ENCODE results near the gene DCLK1.

DCLK1 gene

DNA sequence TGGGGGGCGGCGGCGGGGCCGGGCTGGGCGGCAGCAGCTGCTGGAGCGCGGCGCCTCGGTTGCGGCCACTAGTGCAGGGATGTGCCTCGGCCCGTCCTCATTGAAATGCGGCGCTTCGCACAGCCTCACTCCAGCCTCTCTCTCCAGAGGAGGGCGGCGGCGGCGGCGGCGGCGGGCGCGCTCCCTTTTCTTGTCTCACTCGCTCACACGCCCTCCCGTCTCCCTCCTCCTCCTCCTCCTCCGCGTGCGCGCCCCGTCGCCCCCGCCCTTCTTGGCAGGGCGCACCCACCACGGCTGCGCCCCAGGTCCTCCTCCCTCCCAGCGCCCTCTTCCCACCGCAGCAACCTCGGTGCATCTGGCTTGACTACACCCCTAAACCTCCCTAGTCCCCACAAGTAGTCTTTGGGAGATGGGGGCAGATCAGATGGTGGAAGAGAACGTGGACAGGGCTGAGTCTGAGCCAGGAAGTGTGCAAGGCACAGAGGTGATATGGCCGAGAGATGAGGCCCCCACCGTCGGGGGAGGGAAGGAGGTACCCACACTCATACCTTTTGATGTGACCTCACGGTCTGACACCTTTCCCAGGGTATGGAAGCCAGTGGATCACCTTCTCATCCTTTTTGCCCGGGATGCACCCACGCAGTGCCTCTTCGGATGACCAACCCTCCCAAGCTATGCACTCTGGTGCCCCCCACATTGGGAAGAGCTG lies at the start of gene DCLK1:
Gene DCLK1, minus strand, starts transcription at position 161 of the 709 bp plus-strand sequence.
- TF ChIP-seq, protein P1, sequence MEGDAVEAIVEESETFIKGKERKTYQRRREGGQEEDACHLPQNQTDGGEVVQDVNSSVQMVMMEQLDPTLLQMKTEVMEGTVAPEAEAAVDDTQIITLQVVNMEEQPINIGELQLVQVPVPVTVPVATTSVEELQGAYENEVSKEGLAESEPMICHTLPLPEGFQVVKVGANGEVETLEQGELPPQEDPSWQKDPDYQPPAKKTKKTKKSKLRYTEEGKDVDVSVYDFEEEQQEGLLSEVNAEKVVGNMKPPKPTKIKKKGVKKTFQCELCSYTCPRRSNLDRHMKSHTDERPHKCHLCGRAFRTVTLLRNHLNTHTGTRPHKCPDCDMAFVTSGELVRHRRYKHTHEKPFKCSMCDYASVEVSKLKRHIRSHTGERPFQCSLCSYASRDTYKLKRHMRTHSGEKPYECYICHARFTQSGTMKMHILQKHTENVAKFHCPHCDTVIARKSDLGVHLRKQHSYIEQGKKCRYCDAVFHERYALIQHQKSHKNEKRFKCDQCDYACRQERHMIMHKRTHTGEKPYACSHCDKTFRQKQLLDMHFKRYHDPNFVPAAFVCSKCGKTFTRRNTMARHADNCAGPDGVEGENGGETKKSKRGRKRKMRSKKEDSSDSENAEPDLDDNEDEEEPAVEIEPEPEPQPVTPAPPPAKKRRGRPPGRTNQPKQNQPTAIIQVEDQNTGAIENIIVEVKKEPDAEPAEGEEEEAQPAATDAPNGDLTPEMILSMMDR (IDR thresholded peaks at IDR 0.05; ENCODE audit: low read depth, low read length) = no peak
- peak within 1 kb of the TSS; percentile 43 to 54 for H3K4me3 ChIP-seq (replicated peaks in 1 of 2; ENCODE audit: low read depth in 2 of 2, low read length in 2 of 2)
- peak; percentile 43 to 50 for DNase-seq (ENCODE audit: low read depth in 2 of 2)

DNA sequence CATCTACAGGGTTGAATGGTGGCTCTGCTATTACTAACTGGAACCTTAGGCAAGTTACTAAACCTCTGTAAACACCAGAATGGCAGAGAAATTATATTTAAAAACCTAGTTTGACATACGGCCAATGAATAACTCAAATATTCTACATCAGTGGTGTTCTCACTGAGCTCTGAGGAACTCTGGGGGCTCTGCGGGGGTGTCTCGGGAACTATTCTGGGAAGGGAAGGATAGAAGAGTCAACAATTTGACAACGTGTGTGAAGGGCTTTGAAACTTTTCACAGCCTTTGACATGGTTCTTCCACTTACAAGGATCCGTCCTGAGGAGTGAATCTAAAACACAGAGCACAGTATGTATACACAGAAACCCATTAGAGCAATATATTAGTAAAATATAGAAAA lies 44.4 kb upstream of the DCLK1 start:
- H3K4me3 ChIP-seq (replicated peaks in 1 of 2; ENCODE audit: low read depth in 2 of 2, low read length in 2 of 2) = no peak overlapping the region
- TF ChIP-seq, protein P1 (IDR thresholded peaks at IDR 0.05; ENCODE audit: low read depth, low read length) = no peak
- DNase-seq (ENCODE audit: low read depth in 2 of 2) = no peak

DNA sequence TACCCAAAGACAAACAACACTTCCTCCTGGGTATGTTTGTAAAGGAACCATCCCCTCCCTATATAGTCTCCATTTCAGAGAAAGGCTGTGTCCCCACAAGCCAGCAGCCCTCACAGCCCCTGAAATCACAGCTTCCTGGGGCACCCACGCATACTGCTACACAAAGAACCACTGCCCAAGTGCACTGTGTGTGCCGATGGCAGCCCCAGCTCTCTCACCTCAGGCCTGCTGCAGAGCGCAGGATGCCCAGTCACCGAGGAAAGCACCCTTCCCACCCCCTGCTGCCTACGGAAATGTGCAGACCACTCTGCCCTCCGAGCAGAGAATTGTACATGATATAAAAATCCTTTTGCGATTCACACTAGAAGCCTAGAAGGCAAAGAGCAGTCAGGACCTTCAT lies 43.7 kb upstream of the DCLK1 start:
- H3K4me3 ChIP-seq (replicated peaks in 1 of 2; ENCODE audit: low read depth in 2 of 2, low read length in 2 of 2) = no peak overlapping the region
- DNase-seq (ENCODE audit: low read depth in 2 of 2) = no peak
- TF ChIP-seq, protein P1 (IDR thresholded peaks at IDR 0.05; ENCODE audit: low read depth, low read length) = no peak

DNA sequence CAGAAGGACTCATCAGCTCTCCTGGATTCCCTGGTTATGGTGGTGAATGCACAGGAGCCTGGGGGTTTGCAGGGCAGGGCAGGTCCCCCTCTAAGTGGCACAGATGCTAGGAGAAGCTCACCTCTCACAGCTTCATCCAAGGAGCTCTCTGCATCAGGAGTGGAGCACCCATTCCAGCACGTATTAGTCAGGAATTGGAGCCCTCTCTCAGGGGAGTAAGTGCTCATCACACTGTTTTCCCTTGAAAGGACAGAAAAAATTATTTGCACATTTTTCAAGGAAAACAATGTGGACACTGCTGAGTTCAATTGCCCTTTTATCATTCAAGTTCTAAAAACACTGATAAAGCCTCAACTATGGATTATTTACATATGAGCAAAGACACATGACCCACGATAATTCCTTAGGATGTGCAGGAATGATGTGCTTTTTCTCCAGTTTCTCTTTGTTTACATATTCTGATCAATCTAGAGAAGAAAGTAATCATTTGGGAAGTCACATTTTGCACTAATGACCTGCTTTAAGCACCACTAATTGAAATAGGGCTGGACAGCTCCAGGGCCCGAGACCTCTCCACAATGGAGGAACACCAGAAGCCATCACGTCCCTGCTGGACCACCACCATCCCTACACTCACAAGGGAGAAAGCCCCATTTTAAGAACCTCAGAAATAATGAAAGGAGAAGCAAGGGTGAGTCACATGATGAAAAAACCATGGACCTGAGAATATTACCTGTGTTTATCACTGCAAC lies 42.6 kb upstream of the DCLK1 start:
- TF ChIP-seq, protein P1 (IDR thresholded peaks at IDR 0.05; ENCODE audit: low read depth, low read length) = no peak
- no peak overlapping the region for H3K4me3 ChIP-seq (replicated peaks in 1 of 2; ENCODE audit: low read depth in 2 of 2, low read length in 2 of 2)
- peak in 1 of 2 donors; percentile 41 for DNase-seq (ENCODE audit: low read depth in 2 of 2)

DNA sequence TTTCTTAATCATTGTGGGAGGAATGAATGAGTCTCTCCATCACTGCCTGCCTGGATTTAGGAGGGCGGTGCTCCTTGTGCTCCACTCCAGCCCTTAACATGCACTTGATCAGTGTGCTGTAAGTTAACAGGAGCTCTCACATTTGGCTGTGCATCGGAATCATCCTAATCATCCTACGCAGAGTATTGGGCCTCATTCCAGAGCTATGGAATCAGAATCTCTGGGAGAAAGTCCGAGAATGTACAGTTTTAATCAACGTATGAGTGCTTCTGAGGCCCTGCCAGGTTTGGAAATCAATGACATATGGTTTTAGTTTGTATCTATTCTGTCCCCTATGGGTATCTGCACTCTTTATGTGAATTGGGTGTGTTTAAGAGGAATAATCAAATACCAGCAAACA lies 34.9 kb upstream of the DCLK1 start:
- no peak for DNase-seq (ENCODE audit: low read depth in 2 of 2)
- TF ChIP-seq, protein P1 (IDR thresholded peaks at IDR 0.05; ENCODE audit: low read depth, low read length) = no peak
- H3K4me3 ChIP-seq (replicated peaks in 1 of 2; ENCODE audit: low read depth in 2 of 2, low read length in 2 of 2) = no peak overlapping the region

DNA sequence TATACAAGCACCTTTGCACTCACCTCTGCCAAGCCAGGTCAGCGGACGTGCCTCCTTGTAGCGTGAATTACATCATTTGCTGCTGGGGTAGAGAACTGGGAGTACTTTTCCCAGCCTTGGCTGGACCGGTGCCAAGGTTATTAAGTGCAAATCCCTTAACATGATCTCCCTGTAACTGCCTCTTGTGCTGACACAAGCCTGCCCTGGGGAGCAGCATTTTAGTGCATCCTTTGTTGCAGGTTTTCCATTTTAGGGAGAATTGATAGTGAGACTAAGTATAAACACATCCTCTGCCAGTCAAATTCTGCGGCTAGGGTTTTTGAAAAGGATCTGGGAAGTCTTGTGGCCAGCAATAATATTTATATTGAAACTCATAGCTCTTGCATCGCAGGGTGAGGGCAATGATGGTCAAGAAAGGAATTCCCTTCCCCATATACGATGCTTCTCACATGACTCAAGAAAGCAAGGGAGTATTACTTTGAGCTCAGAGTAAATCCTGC lies 32.7 kb upstream of the DCLK1 start:
- H3K4me3 ChIP-seq (replicated peaks in 1 of 2; ENCODE audit: low read depth in 2 of 2, low read length in 2 of 2) = no peak overlapping the region
- TF ChIP-seq, protein P1 (IDR thresholded peaks at IDR 0.05; ENCODE audit: low read depth, low read length) = no peak
- DNase-seq (ENCODE audit: low read depth in 2 of 2) = peak; percentile 80 to 96
